Measurements from ENCODE around the gene ISOC2. TPM values are rescaled to one million over a fixed set of nuclear protein-coding genes. Genes with fewer than 3 reads are reported as not detected.

Gene ISOC2
- total and polyA plus RNA-seq, 4 donors, result 34.9 to 85.0 (median 65.9) TPM

- WGBS, 2 donors, result 60 to 75% methylated on average over 12 to 14 of the region's 14 CpGs
- Histone ChIP-seq H3K4me3 (no peak within 1 kb of the TSS), H3K4me1 (ENCODE audit: control insufficient read depth in 5 of 5, insufficient read depth in 5 of 5, low read length in 5 of 5) (peaks cover 0 to 22% (median 1%) of the 10 kb centered on the region in 5 donors), H3K27me3 (ENCODE audit: control insufficient read depth in 3 of 3, insufficient read depth in 3 of 3, low read length in 2 of 3) (no peaks in the 10 kb centered on the region), H3K36me3 (ENCODE audit: control insufficient read depth in 4 of 4, insufficient read depth in 4 of 4, low read length in 4 of 4) (no peaks in the 10 kb centered on the region), H3K9me3 (ENCODE audit: control insufficient read depth in 4 of 4, insufficient read depth in 3 of 4, low read length in 3 of 4) (no peaks in the 10 kb centered on the region), H3K9ac (ENCODE audit: insufficient read depth in 1 of 2, low read length in 2 of 2) (no peak within 1 kb of the TSS), H3K27ac (ENCODE audit: low read depth in 1 of 2, low read length in 1 of 2) (no peak within 1 kb of the TSS)
- DNase-seq, result no peak
- ATAC-seq (ENCODE audit: insufficient read depth, low FRiP score), result no peak
- TF ChIP-seq CTCF (IDR thresholded peaks at IDR 0.05; ENCODE audit: control extremely low read depth, extremely low read depth), result no peak
Measured at GRCh38 chr19:55464662-55465054, 3.2 kb upstream of the ISOC2 start, which contains the start of gene C19orf85. C19orf85 (minus strand) TSS chr19:55464751; CDS start chr19:55464554, 197 bp downstream.

- Histone ChIP-seq H3K9ac (ENCODE audit: insufficient read depth in 1 of 2, low read length in 2 of 2) (no peak overlapping the region), H3K4me1 (ENCODE audit: control insufficient read depth in 5 of 5, insufficient read depth in 5 of 5, low read length in 5 of 5) (peaks cover 0 to 27% (median 2%) of the 10 kb centered on the region in 5 donors), H3K9me3 (ENCODE audit: control insufficient read depth in 4 of 4, insufficient read depth in 3 of 4, low read length in 3 of 4) (no peaks in the 10 kb centered on the region), H3K36me3 (ENCODE audit: control insufficient read depth in 4 of 4, insufficient read depth in 4 of 4, low read length in 4 of 4) (no peaks in the 10 kb centered on the region), H3K27ac (ENCODE audit: low read depth in 1 of 2, low read length in 1 of 2) (no peak overlapping the region), H3K27me3 (ENCODE audit: control insufficient read depth in 3 of 3, insufficient read depth in 3 of 3, low read length in 2 of 3) (no peaks in the 10 kb centered on the region), H3K4me3 (no peak overlapping the region)
- DNase-seq (no peak), ATAC-seq (ENCODE audit: insufficient read depth, low FRiP score) (no peak)
- TF ChIP-seq CTCF (IDR thresholded peaks at IDR 0.05; ENCODE audit: control extremely low read depth, extremely low read depth), result no peak
- 70 to 74% methylated on average over 23 of the region's 23 CpGs for WGBS, 2 donors
Measured at GRCh38 chr19:55464039-55464661, 2.7 kb upstream of the ISOC2 start.

GRCh38 chr19:55463583-55464031 is 2.2 kb upstream of the ISOC2 start:
- H3K9ac ChIP-seq (ENCODE audit: insufficient read depth in 1 of 2, low read length in 2 of 2), result no peak overlapping the region
- no peaks in the 10 kb centered on the region for H3K36me3 ChIP-seq (ENCODE audit: control insufficient read depth in 4 of 4, insufficient read depth in 4 of 4, low read length in 4 of 4)
- ATAC-seq (ENCODE audit: insufficient read depth, low FRiP score) (no peak), DNase-seq (no peak)
- peaks cover 0 to 30% (median 2%) of the 10 kb centered on the region in 5 donors for H3K4me1 ChIP-seq (ENCODE audit: control insufficient read depth in 5 of 5, insufficient read depth in 5 of 5, low read length in 5 of 5)
- no peaks in the 10 kb centered on the region for H3K9me3 ChIP-seq (ENCODE audit: control insufficient read depth in 4 of 4, insufficient read depth in 3 of 4, low read length in 3 of 4)
- no peak for TF ChIP-seq CTCF (IDR thresholded peaks at IDR 0.05; ENCODE audit: control extremely low read depth, extremely low read depth)
- no peak overlapping the region for H3K27ac ChIP-seq (ENCODE audit: low read depth in 1 of 2, low read length in 1 of 2)
- no peaks in the 10 kb centered on the region for H3K27me3 ChIP-seq (ENCODE audit: control insufficient read depth in 3 of 3, insufficient read depth in 3 of 3, low read length in 2 of 3)
- 72 to 73% methylated on average over 15 of the region's 15 CpGs for WGBS, 2 donors
- no peak overlapping the region for H3K4me3 ChIP-seq

Measured in lung (tissue), 12 donors.